ENCODE results near the gene IQGAP2. TPM values are rescaled to one million over a fixed set of nuclear protein-coding genes. Genes with fewer than 3 reads are reported as not detected.
A peak's percentile ranks its signal among the peaks of the same experiment; 100 is the strongest.
"Not testable (repeated sequence)": the region's sequence is repeated elsewhere in the genome, so short reads cannot be mapped to it uniquely, and the experiment has no call there.

The IQGAP2 gene
- total RNA-seq (17.2 TPM), polyA plus RNA-seq (ENCODE audit: insufficient read depth in 1 of 8, insufficient read length in 8 of 8, low replicate concordance in 1 of 8) (10 to 100 TPM in 3 of 8 donors, 1 to 10 TPM in 5; 5.4 to 18.9 (median 9.0) TPM)
- long read RNA-seq, donor 1: 0 reads
- long read RNA-seq, donor 2: 0 reads
- long read RNA-seq, donor 3: 0 reads
- long read RNA-seq, donor 4: 0 reads
- long read RNA-seq, donor 5, full-length matches to known transcripts: 1 of 15 reads
- long read RNA-seq, donor 5, partial matches to known transcripts: 14 of 15 reads
- long read RNA-seq, donor 5, other reads (novel, unspliced or antisense): 0 of 15 reads
- long read RNA-seq, donor 6: 0 reads
- long read RNA-seq, donor 7, partial matches to known transcripts: 7 of 7 reads
- long read RNA-seq, donor 7, other reads (novel, unspliced or antisense): 0 of 7 reads
- long read RNA-seq, donor 8: 0 reads
- long read RNA-seq, donor 9: 0 reads
- long read RNA-seq, donor 10: 0 reads
- long read RNA-seq, donor 11: 0 reads

- under 1% methylated on average over 85 of the region's 92 CpGs for WGBS (ENCODE audit: insufficient coverage)
- Histone ChIP-seq H3K27ac (ENCODE audit: low read length) (peak within 1 kb of the TSS; percentile 66), H3K27me3 (ENCODE audit: control insufficient read depth, insufficient read depth, low read length) (peaks cover 32% of the 10 kb centered on the region), H3K9me3 (replicated peaks; ENCODE audit: control insufficient read depth, low read depth, low read length) (no peaks in the 10 kb centered on the region), H3K4me1 (ENCODE audit: control insufficient read depth, insufficient read depth, low read length) (peaks cover 16% of the 10 kb centered on the region), H3K36me3 (ENCODE audit: control insufficient read depth, insufficient read depth, low read length) (no peaks in the 10 kb centered on the region), H3K4me3 (ENCODE audit: low read length) (peak within 1 kb of the TSS; percentile 77)
- DNase-seq: peak; percentile 92
These were observed at the start of gene IQGAP2 for GRCh38 chr5:76402886-76403765. Gene IQGAP2 (plus strand): TSS chr5:76403285. CDS start chr5:76403546, 261 bp downstream.

GRCh38 chr5:76356887-76357286 lies 46.2 kb upstream of the IQGAP2 start:
- WGBS (ENCODE audit: insufficient coverage): 77% methylated on average over 3 of the region's 5 CpGs
- Histone ChIP-seq H3K27ac (ENCODE audit: low read length) (no peak overlapping the region), H3K36me3 (ENCODE audit: control insufficient read depth, insufficient read depth, low read length) (no peaks in the 10 kb centered on the region), H3K27me3 (ENCODE audit: control insufficient read depth, insufficient read depth, low read length) (no peaks in the 10 kb centered on the region), H3K4me1 (ENCODE audit: control insufficient read depth, insufficient read depth, low read length) (no peaks in the 10 kb centered on the region), H3K9me3 (replicated peaks; ENCODE audit: control insufficient read depth, low read depth, low read length) (no peaks in the 10 kb centered on the region), H3K4me3 (ENCODE audit: low read length) (no peak overlapping the region)
- no peak for DNase-seq

- Histone ChIP-seq H3K4me3 (ENCODE audit: low read length) (no peak overlapping the region), H3K9me3 (replicated peaks; ENCODE audit: control insufficient read depth, low read depth, low read length) (no peaks in the 10 kb centered on the region), H3K36me3 (ENCODE audit: control insufficient read depth, insufficient read depth, low read length) (no peaks in the 10 kb centered on the region), H3K27ac (ENCODE audit: low read length) (no peak overlapping the region), H3K4me1 (ENCODE audit: control insufficient read depth, insufficient read depth, low read length) (no peaks in the 10 kb centered on the region), H3K27me3 (ENCODE audit: control insufficient read depth, insufficient read depth, low read length) (no peaks in the 10 kb centered on the region)
- peak; percentile 22 for DNase-seq
- 42% methylated on average over 6 of the region's 17 CpGs for WGBS (ENCODE audit: insufficient coverage)
These were observed 39.5 kb upstream of the IQGAP2 start for GRCh38 chr5:76363352-76364225.

- Histone ChIP-seq H3K4me1 (ENCODE audit: control insufficient read depth, insufficient read depth, low read length) (no peaks in the 10 kb centered on the region), H3K4me3 (ENCODE audit: low read length) (no peak overlapping the region), H3K27ac (ENCODE audit: low read length) (no peak overlapping the region), H3K36me3 (ENCODE audit: control insufficient read depth, insufficient read depth, low read length) (no peaks in the 10 kb centered on the region), H3K9me3 (replicated peaks; ENCODE audit: control insufficient read depth, low read depth, low read length) (no peaks in the 10 kb centered on the region), H3K27me3 (ENCODE audit: control insufficient read depth, insufficient read depth, low read length) (no peaks in the 10 kb centered on the region)
- peak; percentile 57 for DNase-seq
- WGBS (ENCODE audit: insufficient coverage): no CpG with 5 or more reads among the region's 2 CpGs
These were observed 38.9 kb upstream of the IQGAP2 start for GRCh38 chr5:76364226-76364589.

DNA sequence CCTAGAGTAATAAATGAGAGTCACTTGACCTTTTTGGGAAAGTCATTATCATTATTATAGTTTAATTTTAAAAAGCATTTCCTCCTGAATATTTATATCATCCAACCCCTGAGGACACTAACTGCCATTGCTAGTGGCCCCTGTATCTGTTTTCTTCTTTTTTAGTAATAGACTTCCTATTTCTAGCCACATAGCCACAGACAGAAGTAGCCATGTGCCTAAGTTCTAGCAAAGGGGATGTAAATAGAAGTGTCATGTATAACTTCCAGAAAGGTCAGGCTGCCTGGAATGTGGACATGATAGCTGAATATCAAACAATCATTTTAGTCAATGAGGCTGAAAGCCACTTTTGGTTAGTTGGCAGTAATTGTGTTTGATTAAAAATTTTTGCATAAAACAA lies 37.5 kb upstream of the IQGAP2 start:
- Histone ChIP-seq H3K4me3 (ENCODE audit: low read length) (no peak overlapping the region), H3K4me1 (ENCODE audit: control insufficient read depth, insufficient read depth, low read length) (no peaks in the 10 kb centered on the region), H3K9me3 (replicated peaks; ENCODE audit: control insufficient read depth, low read depth, low read length) (no peaks in the 10 kb centered on the region), H3K27me3 (ENCODE audit: control insufficient read depth, insufficient read depth, low read length) (no peaks in the 10 kb centered on the region), H3K36me3 (ENCODE audit: control insufficient read depth, insufficient read depth, low read length) (no peaks in the 10 kb centered on the region), H3K27ac (ENCODE audit: low read length) (no peak overlapping the region)
- DNase-seq: no peak

GRCh38 chr5:76366596-76366995 lies 36.5 kb upstream of the IQGAP2 start:
- H3K9me3 ChIP-seq (replicated peaks; ENCODE audit: control insufficient read depth, low read depth, low read length): no peaks in the 10 kb centered on the region
- WGBS (ENCODE audit: insufficient coverage): no CpG with 5 or more reads among the region's 2 CpGs
- H3K27me3 ChIP-seq (ENCODE audit: control insufficient read depth, insufficient read depth, low read length): no peaks in the 10 kb centered on the region
- no peak overlapping the region for H3K4me3 ChIP-seq (ENCODE audit: low read length)
- H3K4me1 ChIP-seq (ENCODE audit: control insufficient read depth, insufficient read depth, low read length): no peaks in the 10 kb centered on the region
- no peak for DNase-seq
- H3K27ac ChIP-seq (ENCODE audit: low read length): no peak overlapping the region
- H3K36me3 ChIP-seq (ENCODE audit: control insufficient read depth, insufficient read depth, low read length): no peaks in the 10 kb centered on the region

- H3K4me3 ChIP-seq (ENCODE audit: low read length): no peak overlapping the region
- no peak overlapping the region for H3K27ac ChIP-seq (ENCODE audit: low read length)
- no peaks in the 10 kb centered on the region for H3K27me3 ChIP-seq (ENCODE audit: control insufficient read depth, insufficient read depth, low read length)
- 100% methylated on average over 1 of the region's 6 CpGs for WGBS (ENCODE audit: insufficient coverage)
- DNase-seq: no peak
- H3K4me1 ChIP-seq (ENCODE audit: control insufficient read depth, insufficient read depth, low read length): no peaks in the 10 kb centered on the region
- H3K36me3 ChIP-seq (ENCODE audit: control insufficient read depth, insufficient read depth, low read length): no peaks in the 10 kb centered on the region
- no peaks in the 10 kb centered on the region for H3K9me3 ChIP-seq (replicated peaks; ENCODE audit: control insufficient read depth, low read depth, low read length)
These were observed 35.3 kb upstream of the IQGAP2 start for GRCh38 chr5:76367623-76368371.

DNA sequence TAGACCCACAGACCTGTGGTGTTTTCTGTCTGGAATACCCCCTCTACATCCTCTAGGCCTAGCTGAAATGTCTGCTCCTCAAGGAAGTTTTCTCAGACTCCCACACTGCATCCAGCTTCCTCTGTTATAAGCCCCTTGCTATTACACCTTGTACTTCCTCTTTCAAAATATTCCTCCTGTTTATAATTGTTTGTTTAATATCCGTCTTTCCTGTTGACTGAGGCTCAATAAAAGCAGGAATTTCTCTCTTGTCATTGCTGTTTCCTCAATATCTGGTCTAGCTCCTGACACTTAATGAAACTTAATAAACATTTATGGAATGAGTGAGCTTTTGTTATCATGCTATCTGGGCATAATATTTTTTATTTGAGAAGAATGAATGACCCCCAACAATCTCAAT lies 34.1 kb upstream of the IQGAP2 start:
- Histone ChIP-seq H3K4me3 (ENCODE audit: low read length) (no peak overlapping the region), H3K27ac (ENCODE audit: low read length) (no peak overlapping the region), H3K27me3 (ENCODE audit: control insufficient read depth, insufficient read depth, low read length) (no peaks in the 10 kb centered on the region), H3K9me3 (replicated peaks; ENCODE audit: control insufficient read depth, low read depth, low read length) (no peaks in the 10 kb centered on the region), H3K4me1 (ENCODE audit: control insufficient read depth, insufficient read depth, low read length) (no peaks in the 10 kb centered on the region), H3K36me3 (ENCODE audit: control insufficient read depth, insufficient read depth, low read length) (no peaks in the 10 kb centered on the region)
- WGBS (ENCODE audit: insufficient coverage): no CpG with 5 or more reads among the region's 1 CpG
- DNase-seq: no peak

DNA sequence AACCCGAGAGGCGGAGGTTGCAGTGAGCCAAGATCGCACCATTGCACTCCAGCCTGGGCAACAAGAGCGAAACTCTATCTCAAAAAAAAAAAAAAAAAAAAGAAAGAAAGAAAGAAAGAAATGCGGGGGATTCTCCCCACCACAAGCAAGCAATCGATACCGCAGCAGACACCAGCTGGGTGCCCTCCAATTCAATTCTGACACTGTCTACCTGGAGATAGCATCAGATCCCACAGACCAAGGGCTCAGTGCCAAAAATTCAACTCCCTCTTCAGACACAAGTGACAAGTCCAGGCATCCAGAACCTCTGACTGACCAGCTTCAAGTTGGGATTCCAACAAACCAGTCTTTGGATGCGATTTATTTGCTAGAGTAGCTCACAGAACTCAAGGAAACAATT lies 33.4 kb upstream of the IQGAP2 start:
- H3K27ac ChIP-seq (ENCODE audit: low read length); H3K36me3 ChIP-seq (ENCODE audit: control insufficient read depth, insufficient read depth, low read length); H3K4me3 ChIP-seq (ENCODE audit: low read length); H3K9me3 ChIP-seq (replicated peaks; ENCODE audit: control insufficient read depth, low read depth, low read length); H3K27me3 ChIP-seq (ENCODE audit: control insufficient read depth, insufficient read depth, low read length); H3K4me1 ChIP-seq (ENCODE audit: control insufficient read depth, insufficient read depth, low read length); DNase-seq: not testable (repeated sequence)
- no CpG with 5 or more reads among the region's 8 CpGs for WGBS (ENCODE audit: insufficient coverage)
